ENCODE results near the gene RBFOX2. TPM values are rescaled to one million over a fixed set of nuclear protein-coding genes. Genes with fewer than 3 reads are reported as not detected.

RBFOX2 gene
- polyA plus RNA-seq, 2 of the 4 experiments (the other 2 are of a cell fraction), result 30.3 to 77.7 TPM

DNA sequence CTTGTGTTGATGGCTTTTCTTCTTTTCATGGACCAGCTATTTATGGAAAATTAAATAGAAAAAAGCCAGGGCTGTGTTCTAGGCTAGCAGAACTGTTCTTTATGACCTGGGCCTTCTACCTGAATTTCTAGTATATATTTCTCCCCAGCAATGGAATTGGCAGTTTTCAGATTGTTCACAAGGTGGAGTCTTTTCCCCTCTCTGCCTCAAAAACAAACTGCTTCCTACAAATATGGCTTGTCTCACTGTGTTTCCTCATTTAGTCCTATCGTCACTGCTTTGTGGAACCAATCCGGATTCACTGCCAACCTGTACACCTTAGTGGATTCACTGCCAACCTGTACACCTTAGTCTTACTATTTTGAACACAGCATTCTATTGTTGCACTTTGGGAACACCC is 316.0 kb downstream of the RBFOX2 start (continued):
- no peak for TF ChIP-seq HOXA7 (CRISPR knock-in tag; IDR thresholded peaks at IDR 0.05)

- Histone ChIP-seq H3K4me1 (no peaks in the 10 kb centered on the region), H3K4me3 (no peak overlapping the region), H3K9me3 (no peaks in the 10 kb centered on the region), H3K4me2 (no peak overlapping the region), H3K27ac (no peak overlapping the region)
- no peak for FAIRE-seq
- ChIA-PET CTCF (no interaction called here), POLR2A (no interaction called here)
- DNase-seq (ENCODE audit: low read depth in 1 of 2, low spot score in 1 of 2), result no peak
- TF ChIP-seq ZC3H11A (IDR thresholded peaks at IDR 0.05) (no peak), POLR2AphosphoS2 (conservative IDR thresholded peaks at IDR 0.05; ENCODE audit: low read length) (no peak), CBX8 (IDR thresholded peaks at IDR 0.05) (no peak), SREBF2 (IDR thresholded peaks at IDR 0.05) (no peak), ESRRA (IDR thresholded peaks at IDR 0.05; ENCODE audit: borderline replicate concordance, low read length) (no peak), CBX2 (IDR thresholded peaks at IDR 0.05; ENCODE audit: borderline replicate concordance, low read depth) (no peak), CHD4 (IDR thresholded peaks at IDR 0.05; ENCODE audit: borderline replicate concordance) (no peak), HOXB13 (CRISPR knock-in tag; IDR thresholded peaks at IDR 0.05; ENCODE audit: low read depth) (no peak), HEYL (CRISPR knock-in tag; IDR thresholded peaks at IDR 0.05) (no peak), ZSCAN20 (CRISPR knock-in tag; IDR thresholded peaks at IDR 0.05) (no peak), RARB (CRISPR knock-in tag; IDR thresholded peaks at IDR 0.05) (no peak), HDAC2 (IDR thresholded peaks at IDR 0.05) (no peak), NR3C1 (IDR thresholded peaks at IDR 0.05) (no peak), JUNB (IDR thresholded peaks at IDR 0.05) (no peak), RNF2 (IDR thresholded peaks at IDR 0.05; ENCODE audit: borderline replicate concordance, low read depth) (no peak), SMC3 (IDR thresholded peaks at IDR 0.05) (no peak), TFCP2L1 (CRISPR knock-in tag; IDR thresholded peaks at IDR 0.05) (no peak), CHD2 (IDR thresholded peaks at IDR 0.05; ENCODE audit: low read length, partially characterized antibody) (no peak), RCOR1 (IDR thresholded peaks at IDR 0.05; ENCODE audit: low read depth, low read length) (no peak), REST (IDR thresholded peaks at IDR 0.05) (no peak)
- WGBS (ENCODE audit: missing lambda C conversion rate), result 50% methylated on average over 2 of the region's 4 CpGs
- no peak for ATAC-seq
Observed at GRCh38 chr22:35711336-35711735, 317.3 kb downstream of the RBFOX2 start.

DNA sequence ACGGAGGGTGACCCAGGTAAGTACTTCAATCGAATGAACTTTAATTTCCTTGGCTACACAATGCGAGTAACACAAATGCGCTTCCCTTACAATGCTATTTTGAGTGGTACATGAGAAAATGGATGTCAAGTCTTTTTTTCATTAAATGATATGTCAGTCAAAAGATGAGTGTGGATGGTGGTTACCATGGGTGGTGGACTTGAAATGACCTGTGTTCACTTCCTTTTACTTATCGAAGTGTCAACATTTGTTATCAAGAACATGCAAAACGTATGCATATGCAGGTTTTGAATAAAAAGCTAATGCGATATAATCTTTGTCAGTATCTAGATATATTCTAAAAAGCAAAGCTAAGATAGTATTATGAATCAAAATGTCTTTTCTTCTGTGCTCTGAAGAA is 319.7 kb downstream of the RBFOX2 start:
- POLR2A ChIA-PET, result no interaction called here
- TF ChIP-seq EHMT2 (IDR thresholded peaks at IDR 0.05; ENCODE audit: low read depth) (no peak), ATOH8 (CRISPR knock-in tag; IDR thresholded peaks at IDR 0.05; ENCODE audit: low read depth) (no peak), ZSCAN20 (CRISPR knock-in tag; IDR thresholded peaks at IDR 0.05) (no peak), FOXS1 (CRISPR knock-in tag; IDR thresholded peaks at IDR 0.05) (no peak), PHF8 (IDR thresholded peaks at IDR 0.05; ENCODE audit: borderline replicate concordance, low read depth) (no peak), NR3C1 (IDR thresholded peaks at IDR 0.05) (no peak), MAFK (IDR thresholded peaks at IDR 0.05; ENCODE audit: partially characterized antibody) (no peak)
- TF ChIP-seq, protein P1, sequence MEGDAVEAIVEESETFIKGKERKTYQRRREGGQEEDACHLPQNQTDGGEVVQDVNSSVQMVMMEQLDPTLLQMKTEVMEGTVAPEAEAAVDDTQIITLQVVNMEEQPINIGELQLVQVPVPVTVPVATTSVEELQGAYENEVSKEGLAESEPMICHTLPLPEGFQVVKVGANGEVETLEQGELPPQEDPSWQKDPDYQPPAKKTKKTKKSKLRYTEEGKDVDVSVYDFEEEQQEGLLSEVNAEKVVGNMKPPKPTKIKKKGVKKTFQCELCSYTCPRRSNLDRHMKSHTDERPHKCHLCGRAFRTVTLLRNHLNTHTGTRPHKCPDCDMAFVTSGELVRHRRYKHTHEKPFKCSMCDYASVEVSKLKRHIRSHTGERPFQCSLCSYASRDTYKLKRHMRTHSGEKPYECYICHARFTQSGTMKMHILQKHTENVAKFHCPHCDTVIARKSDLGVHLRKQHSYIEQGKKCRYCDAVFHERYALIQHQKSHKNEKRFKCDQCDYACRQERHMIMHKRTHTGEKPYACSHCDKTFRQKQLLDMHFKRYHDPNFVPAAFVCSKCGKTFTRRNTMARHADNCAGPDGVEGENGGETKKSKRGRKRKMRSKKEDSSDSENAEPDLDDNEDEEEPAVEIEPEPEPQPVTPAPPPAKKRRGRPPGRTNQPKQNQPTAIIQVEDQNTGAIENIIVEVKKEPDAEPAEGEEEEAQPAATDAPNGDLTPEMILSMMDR (IDR thresholded peaks at IDR 0.05), result no peak
- ATAC-seq, result no peak
- Histone ChIP-seq H3K4me1 (peaks cover 3% of the 10 kb centered on the region; the same call in 1 of the 3 replicates), H3K4me3 (no peak overlapping the region), H3K27ac (no peak overlapping the region), H3K9me3 (no peaks in the 10 kb centered on the region), H3K4me2 (no peak overlapping the region)
- 80% methylated on average over 7 of the region's 7 CpGs for WGBS (ENCODE audit: missing lambda C conversion rate)
- CTCF ChIA-PET, result interaction anchor here (1.3 kb wide), 1 partner anchor 81 kb away, joined by 3 read pairs; no protein-coding TSS in a partner anchor
- no peak for DNase-seq (ENCODE audit: low read depth in 1 of 2, low spot score in 1 of 2)
- FAIRE-seq, result no peak
